GM23338 (cell line): Measurements from ENCODE around the gene MPPED1. TPM values are rescaled to one million over a fixed set of nuclear protein-coding genes. Genes with fewer than 3 reads are reported as not detected.

Experiments used
- ATAC-seq: fragments of 200-7000 bp; cut with Tn5 transposase; 3 replicates; pipeline ENCODE4 v1.9.1; 2020
- DNase-seq: peaks from one replicate; pipeline ENCODE4 v3.0.0-alpha.2; 2015; ENCODE audit warnings: low spot score
- H2AFZ ChIP-seq: fragments of 200-600 bp; sonication (generic); 2 replicates; pipeline ENCODE4 v1.8.0; 2016; ENCODE audit warnings: antibody characterized with exemption, mild to moderate bottlenecking, moderate library complexity
- H3F3A ChIP-seq: fragments of 200-600 bp; sonication (generic); replicated peaks from 2 replicates; pipeline ENCODE4 v1.8.0; 2017; ENCODE audit warnings: antibody characterized with exemption, mixed run types, low read depth
- H3K27ac ChIP-seq: fragments of 200-600 bp; sonication (generic); 2 replicates; pipeline ENCODE4 v1.6.1; 2016; ENCODE audit warnings: low read depth
- H3K27me3 ChIP-seq: fragments of 200-600 bp; sonication (generic); 2 replicates; pipeline ENCODE4 v1.8.0; 2016; ENCODE audit warnings: mild to moderate bottlenecking, mixed run types, moderate library complexity; ENCODE audit not compliant: insufficient read depth
- H3K36me3 ChIP-seq: fragments of 200-600 bp; sonication (generic); 2 replicates; pipeline ENCODE4 v1.8.0; 2016; ENCODE audit warnings: mild to moderate bottlenecking; ENCODE audit not compliant: insufficient read depth
- H3K4me1 ChIP-seq: fragments of 200-600 bp; sonication (generic); 2 replicates; pipeline ENCODE4 v1.8.0; 2016; ENCODE audit warnings: mild to moderate bottlenecking, moderate library complexity; ENCODE audit not compliant: insufficient read depth
- H3K4me2 ChIP-seq: fragments of 200-600 bp; sonication (generic); 2 replicates; pipeline ENCODE4 v1.7.1; 2017; ENCODE audit warnings: mixed run types
- H3K4me3 ChIP-seq: fragments of 200-600 bp; sonication (generic); 2 replicates; pipeline ENCODE4 v1.6.1; 2016; ENCODE audit warnings: mixed run types
- H3K79me2 ChIP-seq: fragments of 200-600 bp; sonication (generic); replicated peaks from 2 replicates; pipeline ENCODE4 v1.8.0; 2017; ENCODE audit warnings: mild to moderate bottlenecking; ENCODE audit not compliant: insufficient read depth
- H3K9me2 ChIP-seq: fragments of 200-600 bp; sonication (generic); 2 replicates; pipeline ENCODE4 v1.8.0; 2017; ENCODE audit not compliant: insufficient read depth
- H4K20me1 ChIP-seq: fragments of 200-600 bp; sonication (generic); replicated peaks from 2 replicates; pipeline ENCODE4 v1.8.0; 2017; ENCODE audit warnings: mild to moderate bottlenecking; ENCODE audit not compliant: insufficient read depth
- H3K27ac Mint-ChIP-seq: 2 replicates; pipeline ENCODE4 v1.8.0; 2020; ENCODE audit warnings: inconsistent platforms, mild to moderate bottlenecking, moderate library complexity, mixed read lengths
- H3K27me3 Mint-ChIP-seq: 3 replicates; pipeline ENCODE4 v1.8.0; 2022; ENCODE audit warnings: low read depth, mild to moderate bottlenecking, moderate library complexity, mixed read lengths, inconsistent platforms; ENCODE audit not compliant: insufficient read depth, poor library complexity
- H3K36me3 Mint-ChIP-seq: 3 replicates; pipeline ENCODE4 v1.8.0; 2021; ENCODE audit warnings: low read depth, mild to moderate bottlenecking, inconsistent platforms, moderate library complexity, mixed read lengths
- H3K4me1 Mint-ChIP-seq: 3 replicates; pipeline ENCODE4 v1.8.0; 2020; ENCODE audit warnings: mild to moderate bottlenecking, inconsistent platforms, mixed read lengths
- H3K4me3 Mint-ChIP-seq: 3 replicates; pipeline ENCODE4 v1.8.0; 2021; ENCODE audit warnings: moderate library complexity, mild to moderate bottlenecking, inconsistent platforms, mixed read lengths
- H3K9me3 Mint-ChIP-seq: 3 replicates; pipeline ENCODE4 v1.8.0; 2020; ENCODE audit warnings: moderate library complexity, mild to moderate bottlenecking, inconsistent platforms, mixed read lengths
- CREB1 ChIP-seq: fragments of 250-450 bp; sonication (Bioruptor Pico); IDR thresholded peaks from 2 replicates; pipeline ENCODE4 v1.5.0; 2020; ENCODE audit warnings: low read depth, mild to moderate bottlenecking, moderate library complexity
- ETS1 ChIP-seq: IDR thresholded peaks from 2 replicates; pipeline ENCODE4 v1.6.1; 2016; ENCODE audit warnings: antibody characterized with exemption
- EZH2phosphoT487 ChIP-seq: fragments of 200-600 bp; sonication (generic); IDR thresholded peaks from one replicate; pipeline ENCODE4 v1.8.1; 2018; ENCODE audit warnings: antibody characterized with exemption; ENCODE audit not compliant: unreplicated experiment
- JUNB ChIP-seq: IDR thresholded peaks from one replicate; pipeline ENCODE4 v1.6.1; 2016; ENCODE audit warnings: antibody characterized with exemption; ENCODE audit not compliant: unreplicated experiment
- NANOG ChIP-seq: IDR thresholded peaks from 2 replicates; pipeline ENCODE4 v1.6.1; 2016; ENCODE audit warnings: antibody characterized with exemption, borderline replicate concordance
- POLR2AphosphoS5 ChIP-seq: IDR thresholded peaks from 2 replicates; pipeline ENCODE4 v1.6.1; 2016; ENCODE audit warnings: antibody characterized with exemption, low read depth
- REST ChIP-seq: IDR thresholded peaks from one replicate; pipeline ENCODE4 v1.6.1; 2018; ENCODE audit warnings: antibody characterized with exemption; ENCODE audit not compliant: unreplicated experiment
- STAT1 ChIP-seq: IDR thresholded peaks from one replicate; pipeline ENCODE4 v1.6.1; 2016; ENCODE audit warnings: antibody characterized with exemption; ENCODE audit not compliant: unreplicated experiment
- ZNF114 ChIP-seq: fragments of 250-450 bp; sonication (Bioruptor Pico); IDR thresholded peaks from 2 replicates; pipeline ENCODE4 v1.5.0; 2020; ENCODE audit warnings: mild to moderate bottlenecking, moderate library complexity
- polyA plus RNA-seq: library from polyadenylated mRNA; unstranded; fragments of >200 nt; fragmentation: Nextera tagmentation; extraction: Ambion mirVana; gene quantifications from 2 replicates; pipeline ENCODE4 v1.2.1, GENCODE V29; 2016
- total RNA-seq: library from RNA; depleted of rRNA; stranded (reverse); fragments of >200 nt; shearing (Covaris generic); gene quantifications from 2 replicates; pipeline ENCODE4 v1.2.3, GENCODE V29; 2014
- TF ChIP-seq, protein P1 (sequence below), 2 experiments: fragments of 200-600 bp in 1 of 2; sonication (generic) in 1 of 2; conservative IDR thresholded peaks; 2 replicates each; pipeline versions ENCODE4 v1.5.1 to v1.6.1; 2016 to 2017; ENCODE audit warnings: antibody characterized with exemption in 2 of 2, low read depth in 2 of 2, mild to moderate bottlenecking in 2 of 2, moderate library complexity in 1 of 2
- TF ChIP-seq, protein P2 (sequence below): fragments of 250-450 bp; sonication (Bioruptor Pico); IDR thresholded peaks from 2 replicates; pipeline ENCODE4 v1.5.0; 2020; ENCODE audit warnings: mild to moderate bottlenecking, moderate library complexity

Gene MPPED1
- total and polyA plus RNA-seq, 2 experiments from 2014 or later = 0.56 TPM; not detected in 1

DNA sequence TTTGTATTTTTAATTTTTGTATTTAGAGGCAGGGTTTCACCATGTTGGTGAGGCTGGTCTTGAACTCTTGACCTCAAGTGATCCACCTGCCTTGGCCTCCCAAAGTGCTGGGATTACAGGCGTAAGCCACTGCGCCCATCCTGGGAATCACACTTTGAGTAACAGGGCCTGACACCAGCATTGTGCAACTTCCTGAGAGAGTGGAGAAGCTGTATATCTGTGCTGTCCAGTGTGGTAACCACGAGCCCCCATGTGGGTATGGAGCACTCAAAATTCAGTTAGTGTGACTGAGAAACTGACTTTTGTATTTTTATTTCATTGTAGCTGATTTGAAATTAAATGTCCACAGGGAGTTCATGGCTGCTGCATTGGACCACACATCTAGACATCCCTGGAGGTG lies 36.2 kb downstream of the MPPED1 start:
- TF ChIP-seq, protein P1, sequence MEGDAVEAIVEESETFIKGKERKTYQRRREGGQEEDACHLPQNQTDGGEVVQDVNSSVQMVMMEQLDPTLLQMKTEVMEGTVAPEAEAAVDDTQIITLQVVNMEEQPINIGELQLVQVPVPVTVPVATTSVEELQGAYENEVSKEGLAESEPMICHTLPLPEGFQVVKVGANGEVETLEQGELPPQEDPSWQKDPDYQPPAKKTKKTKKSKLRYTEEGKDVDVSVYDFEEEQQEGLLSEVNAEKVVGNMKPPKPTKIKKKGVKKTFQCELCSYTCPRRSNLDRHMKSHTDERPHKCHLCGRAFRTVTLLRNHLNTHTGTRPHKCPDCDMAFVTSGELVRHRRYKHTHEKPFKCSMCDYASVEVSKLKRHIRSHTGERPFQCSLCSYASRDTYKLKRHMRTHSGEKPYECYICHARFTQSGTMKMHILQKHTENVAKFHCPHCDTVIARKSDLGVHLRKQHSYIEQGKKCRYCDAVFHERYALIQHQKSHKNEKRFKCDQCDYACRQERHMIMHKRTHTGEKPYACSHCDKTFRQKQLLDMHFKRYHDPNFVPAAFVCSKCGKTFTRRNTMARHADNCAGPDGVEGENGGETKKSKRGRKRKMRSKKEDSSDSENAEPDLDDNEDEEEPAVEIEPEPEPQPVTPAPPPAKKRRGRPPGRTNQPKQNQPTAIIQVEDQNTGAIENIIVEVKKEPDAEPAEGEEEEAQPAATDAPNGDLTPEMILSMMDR (conservative IDR thresholded peaks at IDR 0.05; ENCODE audit: low read depth in 2 of 2) = no peak
- TF ChIP-seq STAT1 (no peak), REST (no peak), EZH2phosphoT487 (no peak), JUNB (no peak), ZNF114 (CRISPR knock-in tag) (no peak), ETS1 (no peak), POLR2AphosphoS5 (no peak), NANOG (no peak), CREB1 (no peak)
- TF ChIP-seq, protein P2, sequence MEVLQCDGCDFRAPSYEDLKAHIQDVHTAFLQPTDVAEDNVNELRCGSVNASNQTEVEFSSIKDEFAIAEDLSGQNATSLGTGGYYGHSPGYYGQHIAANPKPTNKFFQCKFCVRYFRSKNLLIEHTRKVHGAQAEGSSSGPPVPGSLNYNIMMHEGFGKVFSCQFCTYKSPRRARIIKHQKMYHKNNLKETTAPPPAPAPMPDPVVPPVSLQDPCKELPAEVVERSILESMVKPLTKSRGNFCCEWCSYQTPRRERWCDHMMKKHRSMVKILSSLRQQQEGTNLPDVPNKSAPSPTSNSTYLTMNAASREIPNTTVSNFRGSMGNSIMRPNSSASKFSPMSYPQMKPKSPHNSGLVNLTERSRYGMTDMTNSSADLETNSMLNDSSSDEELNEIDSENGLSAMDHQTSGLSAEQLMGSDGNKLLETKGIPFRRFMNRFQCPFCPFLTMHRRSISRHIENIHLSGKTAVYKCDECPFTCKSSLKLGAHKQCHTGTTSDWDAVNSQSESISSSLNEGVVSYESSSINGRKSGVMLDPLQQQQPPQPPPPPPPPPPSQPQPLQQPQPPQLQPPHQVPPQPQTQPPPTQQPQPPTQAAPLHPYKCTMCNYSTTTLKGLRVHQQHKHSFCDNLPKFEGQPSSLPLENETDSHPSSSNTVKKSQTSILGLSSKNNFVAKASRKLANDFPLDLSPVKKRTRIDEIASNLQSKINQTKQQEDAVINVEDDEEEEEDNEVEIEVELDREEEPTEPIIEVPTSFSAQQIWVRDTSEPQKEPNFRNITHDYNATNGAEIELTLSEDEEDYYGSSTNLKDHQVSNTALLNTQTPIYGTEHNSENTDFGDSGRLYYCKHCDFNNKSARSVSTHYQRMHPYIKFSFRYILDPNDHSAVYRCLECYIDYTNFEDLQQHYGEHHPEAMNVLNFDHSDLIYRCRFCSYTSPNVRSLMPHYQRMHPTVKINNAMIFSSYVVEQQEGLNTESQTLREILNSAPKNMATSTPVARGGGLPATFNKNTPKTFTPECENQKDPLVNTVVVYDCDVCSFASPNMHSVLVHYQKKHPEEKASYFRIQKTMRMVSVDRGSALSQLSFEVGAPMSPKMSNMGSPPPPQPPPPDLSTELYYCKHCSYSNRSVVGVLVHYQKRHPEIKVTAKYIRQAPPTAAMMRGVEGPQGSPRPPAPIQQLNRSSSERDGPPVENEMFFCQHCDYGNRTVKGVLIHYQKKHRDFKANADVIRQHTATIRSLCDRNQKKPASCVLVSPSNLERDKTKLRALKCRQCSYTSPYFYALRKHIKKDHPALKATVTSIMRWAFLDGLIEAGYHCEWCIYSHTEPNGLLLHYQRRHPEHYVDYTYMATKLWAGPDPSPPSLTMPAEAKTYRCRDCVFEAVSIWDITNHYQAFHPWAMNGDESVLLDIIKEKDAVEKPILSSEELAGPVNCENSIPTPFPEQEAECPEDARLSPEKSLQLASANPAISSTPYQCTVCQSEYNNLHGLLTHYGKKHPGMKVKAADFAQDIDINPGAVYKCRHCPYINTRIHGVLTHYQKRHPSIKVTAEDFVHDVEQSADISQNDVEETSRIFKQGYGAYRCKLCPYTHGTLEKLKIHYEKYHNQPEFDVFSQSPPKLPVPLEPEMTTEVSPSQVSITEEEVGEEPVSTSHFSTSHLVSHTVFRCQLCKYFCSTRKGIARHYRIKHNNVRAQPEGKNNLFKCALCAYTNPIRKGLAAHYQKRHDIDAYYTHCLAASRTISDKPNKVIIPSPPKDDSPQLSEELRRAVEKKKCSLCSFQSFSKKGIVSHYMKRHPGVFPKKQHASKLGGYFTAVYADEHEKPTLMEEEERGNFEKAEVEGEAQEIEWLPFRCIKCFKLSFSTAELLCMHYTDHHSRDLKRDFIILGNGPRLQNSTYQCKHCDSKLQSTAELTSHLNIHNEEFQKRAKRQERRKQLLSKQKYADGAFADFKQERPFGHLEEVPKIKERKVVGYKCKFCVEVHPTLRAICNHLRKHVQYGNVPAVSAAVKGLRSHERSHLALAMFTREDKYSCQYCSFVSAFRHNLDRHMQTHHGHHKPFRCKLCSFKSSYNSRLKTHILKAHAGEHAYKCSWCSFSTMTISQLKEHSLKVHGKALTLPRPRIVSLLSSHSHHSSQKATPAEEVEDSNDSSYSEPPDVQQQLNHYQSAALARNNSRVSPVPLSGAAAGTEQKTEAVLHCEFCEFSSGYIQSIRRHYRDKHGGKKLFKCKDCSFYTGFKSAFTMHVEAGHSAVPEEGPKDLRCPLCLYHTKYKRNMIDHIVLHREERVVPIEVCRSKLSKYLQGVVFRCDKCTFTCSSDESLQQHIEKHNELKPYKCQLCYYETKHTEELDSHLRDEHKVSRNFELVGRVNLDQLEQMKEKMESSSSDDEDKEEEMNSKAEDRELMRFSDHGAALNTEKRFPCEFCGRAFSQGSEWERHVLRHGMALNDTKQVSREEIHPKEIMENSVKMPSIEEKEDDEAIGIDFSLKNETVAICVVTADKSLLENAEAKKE (CRISPR knock-in tag) = no peak
- H3K4me3 Mint-ChIP-seq = no peak overlapping the region
- Histone ChIP-seq H3K27me3 (no peaks in the 10 kb centered on the region), H3K4me3 (no peak overlapping the region), H3K9me2 (no peaks in the 10 kb centered on the region), H3K4me1 (no peaks in the 10 kb centered on the region), H3K27ac (no peak overlapping the region), H3K4me2 (no peak overlapping the region), H3K79me2 (no peaks in the 10 kb centered on the region), H2AFZ (no peak overlapping the region), H4K20me1 (no peaks in the 10 kb centered on the region), H3K36me3 (no peaks in the 10 kb centered on the region), H3F3A (no peaks in the 10 kb centered on the region)
- H3K9me3 Mint-ChIP-seq = no peaks in the 10 kb centered on the region
- no peak for DNase-seq
- no peak overlapping the region for H3K27ac Mint-ChIP-seq
- peaks cover 3% of the 10 kb centered on the region; the same call in 1 of the 3 replicates for H3K4me1 Mint-ChIP-seq
- H3K27me3 Mint-ChIP-seq = peaks cover 4% of the 10 kb centered on the region
- no peak for ATAC-seq
- H3K36me3 Mint-ChIP-seq = no peaks in the 10 kb centered on the region
